Fibroblast of pulmonary artery (primary cell): ENCODE results near the gene SIRT4.

Experiments used
- DNase-seq: peaks from one replicate; pipeline ENCODE4 v3.0.0-alpha.2; 2010; ENCODE audit warnings: low read depth
- H3K4me3 ChIP-seq: replicated peaks from 2 replicates; pipeline ENCODE4 v1.5.1; 2011; ENCODE audit warnings: low read depth, mild to moderate bottlenecking, control low read depth, low read length, moderate library complexity
- CTCF ChIP-seq: IDR thresholded peaks from 2 replicates; pipeline ENCODE4 v1.5.1; 2011; ENCODE audit warnings: mild to moderate bottlenecking, control low read depth, low read length, inconsistent platforms; ENCODE audit errors: missing control alignments

SIRT4 gene

GRCh38 chr12:120342175-120343038, 40.3 kb downstream of the SIRT4 start:
- H3K4me3 ChIP-seq, result no peak overlapping the region
- DNase-seq, result no peak
- TF ChIP-seq CTCF, result no peak

GRCh38 chr12:120343039-120343537, 41.0 kb downstream of the SIRT4 start:
- no peak for DNase-seq
- H3K4me3 ChIP-seq, result no peak overlapping the region
- TF ChIP-seq CTCF, result no peak

- no peak overlapping the region for H3K4me3 ChIP-seq
- DNase-seq, result no peak
- TF ChIP-seq CTCF, result no peak
Measured at GRCh38 chr12:120343692-120344091, 41.6 kb downstream of the SIRT4 start.

- DNase-seq, result no peak
- H3K4me3 ChIP-seq, result no peak overlapping the region
- TF ChIP-seq CTCF, result no peak
Measured at GRCh38 chr12:120346031-120346430, 43.9 kb downstream of the SIRT4 start.

- DNase-seq, result no peak
- TF ChIP-seq CTCF, result no peak
- H3K4me3 ChIP-seq, result no peak overlapping the region
Measured at GRCh38 chr12:120346681-120347080, 44.6 kb downstream of the SIRT4 start.

- no peak for TF ChIP-seq CTCF
- no peak overlapping the region for H3K4me3 ChIP-seq
- DNase-seq, result no peak
Measured at GRCh38 chr12:120347766-120348165, 45.6 kb downstream of the SIRT4 start.
